Measurements from ENCODE around the gene GTF2A1.

GTF2A1 gene

DNA sequence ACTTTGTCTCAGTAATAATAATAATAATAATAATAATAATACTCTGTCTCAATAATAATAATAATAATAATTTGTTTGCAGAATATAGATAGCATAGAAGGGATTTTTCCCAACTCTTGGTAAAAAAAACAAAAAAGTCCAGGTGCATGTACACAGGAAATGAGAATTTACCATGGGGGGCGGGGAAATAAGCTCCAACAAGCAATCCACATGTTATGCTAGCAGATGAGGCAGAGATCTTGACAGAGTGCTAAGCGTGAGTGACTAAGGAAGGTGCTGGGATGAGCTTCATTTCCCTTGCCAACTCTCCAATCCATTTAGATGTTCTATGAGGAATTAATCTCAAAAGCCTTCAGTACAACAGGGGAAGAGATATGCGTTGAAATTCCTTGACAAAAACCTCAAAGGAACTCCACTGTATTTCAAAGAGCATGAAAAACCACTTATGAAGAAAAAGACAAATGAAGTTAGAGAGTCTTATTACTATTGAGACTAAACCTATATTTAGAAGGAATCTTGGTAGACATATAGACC is 44.9 kb upstream of the GTF2A1 start:
- no peaks in the 10 kb centered on the region for H3K79me1 ChIP-seq (replicated peaks; ENCODE audit: low read length, poor library complexity, severe bottlenecking)
- H3K9me3 ChIP-seq (ENCODE audit: control insufficient read depth, low read length), result no peaks in the 10 kb centered on the region
- no peak overlapping the region for H3K23ac ChIP-seq (ENCODE audit: low read length in 2 of 2)
- H3K4ac ChIP-seq (ENCODE audit: low read depth in 1 of 2, low read length in 2 of 2), result no peak overlapping the region
- no peak overlapping the region for H3K18ac ChIP-seq (ENCODE audit: low read depth in 1 of 2, low read length in 2 of 2)
- no peak overlapping the region for H4K91ac ChIP-seq (ENCODE audit: low read length)
- H2BK12ac ChIP-seq (ENCODE audit: low read length in 2 of 2), result no peak overlapping the region
- DNase-seq, result no peak
- H2BK5ac ChIP-seq (ENCODE audit: low read depth, low read length, poor library complexity, severe bottlenecking), result no peak overlapping the region
- no peak overlapping the region for H2BK120ac ChIP-seq (ENCODE audit: low read depth, low read length)
- H3K9ac ChIP-seq (ENCODE audit: low read length), result no peak overlapping the region
- peaks cover 2% of the 10 kb centered on the region for H3K4me1 ChIP-seq (ENCODE audit: control insufficient read depth, insufficient read depth, low read depth, low read length)
- 86% methylated on average over 2 of the region's 3 CpGs for whole genome bisulfite sequencing
- H4K8ac ChIP-seq (ENCODE audit: low read length), result no peak overlapping the region
- H3K4me3 ChIP-seq (ENCODE audit: insufficient read depth in 1 of 2, low read depth in 1 of 2, low read length in 2 of 2), result no peak overlapping the region
- H3K14ac ChIP-seq (ENCODE audit: low read length in 2 of 2), result no peak overlapping the region
- no peak overlapping the region for H2BK15ac ChIP-seq (ENCODE audit: low read depth, poor library complexity, severe bottlenecking)
- H3K36me3 ChIP-seq (ENCODE audit: control insufficient read depth in 1 of 2, insufficient read depth in 2 of 2, low read depth in 1 of 2, low read length in 2 of 2), result peaks cover 0 to 25% of the 10 kb centered on the region in 2 experiments
- H3K27ac ChIP-seq (ENCODE audit: low read length, poor library complexity, severe bottlenecking), result no peak overlapping the region
- H2AK5ac ChIP-seq (ENCODE audit: low read length, severe bottlenecking), result no peak overlapping the region
- H2AFZ ChIP-seq (ENCODE audit: low read depth, low read length), result no peak overlapping the region
- H3K27me3 ChIP-seq (ENCODE audit: control insufficient read depth in 1 of 2, insufficient read depth in 1 of 2, low read length in 2 of 2), result no peaks in the 10 kb centered on the region
- H3K4me2 ChIP-seq (ENCODE audit: low read length, poor library complexity, severe bottlenecking), result no peak overlapping the region

DNA sequence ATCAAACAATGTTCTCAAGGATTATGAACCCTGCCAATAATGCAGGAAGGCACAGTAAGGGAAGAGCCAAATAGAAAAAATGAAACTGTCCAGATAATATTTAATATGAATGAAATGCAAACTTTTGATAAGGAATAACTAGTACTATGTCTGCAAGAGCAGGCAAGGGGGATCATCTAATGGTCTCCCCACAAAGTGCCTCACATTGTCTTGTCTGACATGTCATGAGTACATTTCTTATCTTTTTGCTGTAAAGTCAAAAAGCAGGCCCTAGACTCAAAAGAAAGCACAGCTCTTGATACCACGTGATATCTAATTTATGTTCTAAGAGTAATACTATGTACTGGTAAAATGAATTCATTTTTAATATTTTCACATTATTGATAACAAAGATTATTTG is 43.9 kb upstream of the GTF2A1 start:
- Histone ChIP-seq H4K91ac (ENCODE audit: low read length) (no peak overlapping the region), H3K9ac (ENCODE audit: low read length) (no peak overlapping the region), H3K27ac (ENCODE audit: low read length, poor library complexity, severe bottlenecking) (no peak overlapping the region), H3K4me1 (ENCODE audit: control insufficient read depth, insufficient read depth, low read depth, low read length) (peaks cover 2% of the 10 kb centered on the region), H2BK120ac (ENCODE audit: low read depth, low read length) (no peak overlapping the region), H3K9me3 (ENCODE audit: control insufficient read depth, low read length) (no peaks in the 10 kb centered on the region), H3K79me1 (replicated peaks; ENCODE audit: low read length, poor library complexity, severe bottlenecking) (no peaks in the 10 kb centered on the region), H3K4me2 (ENCODE audit: low read length, poor library complexity, severe bottlenecking) (no peak overlapping the region), H3K4me3 (ENCODE audit: insufficient read depth in 1 of 2, low read depth in 1 of 2, low read length in 2 of 2) (no peak overlapping the region), H3K27me3 (ENCODE audit: control insufficient read depth in 1 of 2, insufficient read depth in 1 of 2, low read length in 2 of 2) (no peaks in the 10 kb centered on the region), H2BK12ac (ENCODE audit: low read length in 2 of 2) (no peak overlapping the region), H3K4ac (ENCODE audit: low read depth in 1 of 2, low read length in 2 of 2) (no peak overlapping the region), H2AK5ac (ENCODE audit: low read length, severe bottlenecking) (no peak overlapping the region), H3K36me3 (ENCODE audit: control insufficient read depth in 1 of 2, insufficient read depth in 2 of 2, low read depth in 1 of 2, low read length in 2 of 2) (peaks cover 0 to 20% of the 10 kb centered on the region in 2 experiments), H3K18ac (ENCODE audit: low read depth in 1 of 2, low read length in 2 of 2) (no peak overlapping the region), H2BK5ac (ENCODE audit: low read depth, low read length, poor library complexity, severe bottlenecking) (no peak overlapping the region), H2AFZ (ENCODE audit: low read depth, low read length) (no peak overlapping the region), H3K14ac (ENCODE audit: low read length in 2 of 2) (no peak overlapping the region), H3K23ac (ENCODE audit: low read length in 2 of 2) (no peak overlapping the region), H4K8ac (ENCODE audit: low read length) (no peak overlapping the region), H2BK15ac (ENCODE audit: low read depth, poor library complexity, severe bottlenecking) (no peak overlapping the region)
- no CpG with 5 or more reads among the region's 1 CpG for WGBS
- no peak for DNase-seq

DNA sequence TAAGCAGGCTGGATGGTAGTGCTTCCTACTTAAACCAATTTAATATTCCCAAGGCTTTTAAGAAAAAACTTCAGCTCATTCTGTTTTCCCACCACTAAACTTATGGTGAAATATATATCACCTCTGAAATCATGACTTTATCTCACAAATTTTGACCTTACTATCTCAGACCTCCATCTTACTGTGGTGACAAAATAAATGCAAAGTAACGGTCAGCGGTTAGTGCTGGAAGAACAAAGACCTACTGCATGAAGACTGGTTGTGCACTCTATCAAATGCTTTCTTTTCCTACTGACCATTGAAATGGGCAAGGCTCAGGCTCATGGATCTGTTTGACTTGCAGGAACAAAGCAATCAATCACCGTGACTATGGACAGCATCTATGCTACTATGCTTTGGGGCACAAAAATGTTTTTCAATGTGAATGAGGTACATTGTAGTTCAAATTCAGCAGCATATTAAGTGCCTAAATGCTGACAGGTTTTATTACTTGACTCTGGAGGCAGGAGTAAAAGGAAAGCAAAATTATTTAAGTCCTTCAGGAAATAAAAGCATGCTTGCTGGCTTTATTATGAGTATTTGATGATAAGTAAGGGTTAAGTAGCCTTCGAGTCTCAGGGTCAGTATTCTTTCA is 43.1 kb upstream of the GTF2A1 start:
- Histone ChIP-seq H2BK5ac (ENCODE audit: low read depth, low read length, poor library complexity, severe bottlenecking) (no peak overlapping the region), H3K27ac (ENCODE audit: low read length, poor library complexity, severe bottlenecking) (no peak overlapping the region), H2AFZ (ENCODE audit: low read depth, low read length) (no peak overlapping the region), H3K4me2 (ENCODE audit: low read length, poor library complexity, severe bottlenecking) (no peak overlapping the region), H3K4me3 (ENCODE audit: insufficient read depth in 1 of 2, low read depth in 1 of 2, low read length in 2 of 2) (no peak overlapping the region), H3K23ac (ENCODE audit: low read length in 2 of 2) (no peak overlapping the region), H4K91ac (ENCODE audit: low read length) (no peak overlapping the region), H3K36me3 (ENCODE audit: control insufficient read depth in 1 of 2, insufficient read depth in 2 of 2, low read depth in 1 of 2, low read length in 2 of 2) (peaks cover 0 to 23% of the 10 kb centered on the region in 2 experiments), H3K27me3 (ENCODE audit: control insufficient read depth in 1 of 2, insufficient read depth in 1 of 2, low read length in 2 of 2) (no peaks in the 10 kb centered on the region), H3K14ac (ENCODE audit: low read length in 2 of 2) (no peak overlapping the region), H4K8ac (ENCODE audit: low read length) (no peak overlapping the region), H3K4me1 (ENCODE audit: control insufficient read depth, insufficient read depth, low read depth, low read length) (peaks cover 2% of the 10 kb centered on the region), H3K4ac (ENCODE audit: low read depth in 1 of 2, low read length in 2 of 2) (no peak overlapping the region), H3K9ac (ENCODE audit: low read length) (no peak overlapping the region), H2BK15ac (ENCODE audit: low read depth, poor library complexity, severe bottlenecking) (no peak overlapping the region), H2AK5ac (ENCODE audit: low read length, severe bottlenecking) (no peak overlapping the region), H2BK12ac (ENCODE audit: low read length in 2 of 2) (no peak overlapping the region), H3K18ac (ENCODE audit: low read depth in 1 of 2, low read length in 2 of 2) (no peak overlapping the region), H3K9me3 (ENCODE audit: control insufficient read depth, low read length) (no peaks in the 10 kb centered on the region), H3K79me1 (replicated peaks; ENCODE audit: low read length, poor library complexity, severe bottlenecking) (no peaks in the 10 kb centered on the region), H2BK120ac (ENCODE audit: low read depth, low read length) (no peak overlapping the region)
- 85% methylated on average over 3 of the region's 4 CpGs for WGBS
- DNase-seq, result no peak

DNA sequence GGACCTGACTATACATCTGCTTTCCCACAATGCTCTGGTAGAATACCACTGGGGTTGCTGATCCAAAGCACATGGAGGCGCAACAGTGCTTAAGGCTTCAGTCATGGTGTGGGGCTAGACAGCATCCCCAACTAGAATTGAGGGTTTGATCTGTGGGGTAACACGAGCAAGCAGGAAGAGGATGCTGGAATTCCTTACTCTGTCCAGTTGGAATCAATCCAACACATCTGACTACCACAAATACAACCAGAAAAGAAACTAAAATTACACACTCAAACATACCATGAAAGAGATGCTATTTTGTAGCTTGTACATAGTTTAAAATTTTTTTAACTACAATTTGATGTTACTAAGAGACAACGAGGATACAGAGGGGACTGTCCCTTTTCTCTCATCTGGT is 40.4 kb upstream of the GTF2A1 start:
- H3K27ac ChIP-seq (ENCODE audit: low read length, poor library complexity, severe bottlenecking), result no peak overlapping the region
- no peak overlapping the region for H3K4me2 ChIP-seq (ENCODE audit: low read length, poor library complexity, severe bottlenecking)
- no peak overlapping the region for H3K9ac ChIP-seq (ENCODE audit: low read length)
- WGBS, result 90% methylated on average over 2 of the region's 3 CpGs
- H3K36me3 ChIP-seq (ENCODE audit: control insufficient read depth in 1 of 2, insufficient read depth in 2 of 2, low read depth in 1 of 2, low read length in 2 of 2), result peaks cover 0 to 10% of the 10 kb centered on the region in 2 experiments
- H4K8ac ChIP-seq (ENCODE audit: low read length), result no peak overlapping the region
- H3K4ac ChIP-seq (ENCODE audit: low read depth in 1 of 2, low read length in 2 of 2), result no peak overlapping the region
- no peaks in the 10 kb centered on the region for H3K79me1 ChIP-seq (replicated peaks; ENCODE audit: low read length, poor library complexity, severe bottlenecking)
- no peak overlapping the region for H4K91ac ChIP-seq (ENCODE audit: low read length)
- H2BK15ac ChIP-seq (ENCODE audit: low read depth, poor library complexity, severe bottlenecking), result no peak overlapping the region
- no peaks in the 10 kb centered on the region for H3K9me3 ChIP-seq (ENCODE audit: control insufficient read depth, low read length)
- H3K18ac ChIP-seq (ENCODE audit: low read depth in 1 of 2, low read length in 2 of 2), result no peak overlapping the region
- no peak overlapping the region for H2BK5ac ChIP-seq (ENCODE audit: low read depth, low read length, poor library complexity, severe bottlenecking)
- H3K27me3 ChIP-seq (ENCODE audit: control insufficient read depth in 1 of 2, insufficient read depth in 1 of 2, low read length in 2 of 2), result no peaks in the 10 kb centered on the region
- no peak overlapping the region for H3K4me3 ChIP-seq (ENCODE audit: insufficient read depth in 1 of 2, low read depth in 1 of 2, low read length in 2 of 2)
- no peak overlapping the region for H3K23ac ChIP-seq (ENCODE audit: low read length in 2 of 2)
- no peak for DNase-seq
- H3K4me1 ChIP-seq (ENCODE audit: control insufficient read depth, insufficient read depth, low read depth, low read length), result no peaks in the 10 kb centered on the region
- H3K14ac ChIP-seq (ENCODE audit: low read length in 2 of 2), result no peak overlapping the region
- H2BK120ac ChIP-seq (ENCODE audit: low read depth, low read length), result no peak overlapping the region
- no peak overlapping the region for H2AFZ ChIP-seq (ENCODE audit: low read depth, low read length)
- H2BK12ac ChIP-seq (ENCODE audit: low read length in 2 of 2), result no peak overlapping the region
- no peak overlapping the region for H2AK5ac ChIP-seq (ENCODE audit: low read length, severe bottlenecking)

All from mesenchymal stem cell (in vitro differentiated cells and primary cell).